GM12878 (cell line): Measurements from ENCODE around the gene HS6ST3. TPM values are rescaled to one million over a fixed set of nuclear protein-coding genes. Genes with fewer than 3 reads are reported as not detected.

Experiments
- ATAC-seq: fragments of 200-7000 bp; cut with Tn5 transposase; 3 replicates; pipeline ENCODE4 v1.9.1; 2020; ENCODE audit warnings: mild to moderate bottlenecking, moderate library complexity
- BruUV-seq: library from RNA; stranded (reverse); fragments of 400-500 nt; replicated peaks from 2 replicates; lab custom pipeline; 2021; lab: Mats Ljungman, UMichigan
- CTCF ChIA-PET: fragments of 300-600 bp; sonication (Branson Sonifier 250); formaldehyde crosslinking; extraction: SDS; loops from one replicate; lab custom pipeline; 2021; ENCODE audit warnings: inconsistent platforms; lab: Yijun Ruan, JAX
- POLR2A ChIA-PET: fragments of 350-600 bp; formaldehyde crosslinking; extraction: SDS; loops from one replicate; lab custom pipeline; 2021; ENCODE audit warnings: inconsistent platforms; lab: Charles Lee
- RAD21 ChIA-PET: fragments of 300-600 bp; sonication (Branson Sonifier 250); formaldehyde crosslinking; loops from one replicate; lab custom pipeline; 2023; ENCODE audit warnings: antibody characterized with exemption; ENCODE audit not compliant: unreplicated experiment; lab: Charles Lee
- SMC1A ChIA-PET: fragments of 300-600 bp; sonication (Branson Sonifier 250); formaldehyde crosslinking; loops from one replicate; lab custom pipeline; 2023; ENCODE audit not compliant: unreplicated experiment, uncharacterized antibody; lab: Charles Lee
- DNase-seq: peaks from one replicate; pipeline ENCODE4 v3.0.0-alpha.2; 2011; ENCODE audit warnings: low read depth, low spot score
- FAIRE-seq: peaks from 3 replicates; lab custom pipeline; 2011; peaks lifted over from hg19 to GRCh38; lab: Jason Lieb, UNC
- H2AFZ ChIP-seq: 2 replicates; pipeline ENCODE4 v1.6.0; 2011; ENCODE audit warnings: low read depth, low read length, control low read depth; ENCODE audit not compliant: control insufficient read depth
- H3K27ac ChIP-seq: 2 replicates; pipeline ENCODE4 v1.5.1; 2011; ENCODE audit warnings: control low read depth; ENCODE audit not compliant: control insufficient read depth, insufficient read depth
- H3K27me3 ChIP-seq, 2 experiments: replicated peaks in 1 of 2; 2 replicates each; pipeline versions ENCODE4 v1.6.0 to v1.6.1; 2011; ENCODE audit warnings: low read length in 1 of 2; ENCODE audit not compliant: control insufficient read depth in 2 of 2, insufficient read depth in 2 of 2
- H3K36me3 ChIP-seq, 2 experiments: 2 replicates each; pipeline ENCODE4 v1.5.1; 2011; ENCODE audit warnings: low read length in 1 of 2; ENCODE audit not compliant: control insufficient read depth in 2 of 2, insufficient read depth in 2 of 2
- H3K4me1 ChIP-seq: 2 replicates; pipeline ENCODE4 v1.6.1; 2011; ENCODE audit warnings: mild to moderate bottlenecking, low read length, moderate library complexity, mixed read lengths; ENCODE audit not compliant: control insufficient read depth, insufficient read depth
- H3K4me2 ChIP-seq: 2 replicates; pipeline ENCODE4 v1.6.0; 2011; ENCODE audit warnings: control low read depth; ENCODE audit not compliant: control insufficient read depth, insufficient read depth
- H3K4me3 ChIP-seq: fragments of 200-600 bp; sonication (generic); 2 replicates; pipeline ENCODE4 v1.5.1; 2016
- H3K79me2 ChIP-seq: 2 replicates; pipeline ENCODE4 v1.6.0; 2011; ENCODE audit warnings: low read length; ENCODE audit not compliant: control insufficient read depth, insufficient read depth
- H3K9ac ChIP-seq: 2 replicates; pipeline ENCODE4 v1.8.0; 2011; ENCODE audit warnings: low read length, control low read depth, mixed read lengths; ENCODE audit not compliant: control insufficient read depth, insufficient read depth
- H3K9me3 ChIP-seq: replicated peaks from 3 replicates; pipeline ENCODE4 v1.5.1; 2011; ENCODE audit warnings: mild to moderate bottlenecking, low read length; ENCODE audit not compliant: control insufficient read depth, insufficient read depth
- H4K20me1 ChIP-seq: 2 replicates; pipeline ENCODE4 v1.6.0; 2011; ENCODE audit not compliant: control insufficient read depth, insufficient read depth
- KAT2A ChIP-seq: conservative IDR thresholded peaks from 2 replicates; pipeline ENCODE4 v1.6.1; 2011; ENCODE audit warnings: low read depth, low read length; ENCODE audit not compliant: control insufficient read depth
- RAD21 ChIP-seq: IDR thresholded peaks from 2 replicates; pipeline ENCODE4 v1.6.1; 2011; ENCODE audit warnings: mild to moderate bottlenecking, low read depth, low read length, moderate library complexity; ENCODE audit not compliant: insufficient read depth
- RB1 ChIP-seq: fragments of 450-650 bp; formaldehyde crosslinking; IDR thresholded peaks from 2 replicates; pipeline ENCODE4 v1.6.1; 2017; ENCODE audit warnings: mild to moderate bottlenecking, borderline replicate concordance
- SUPT20H ChIP-seq: IDR thresholded peaks from 2 replicates; pipeline ENCODE4 v1.6.1; 2011; ENCODE audit warnings: low read depth, mild to moderate bottlenecking, low read length, moderate library complexity, borderline replicate concordance; ENCODE audit not compliant: control insufficient read depth
- ZNF217 ChIP-seq: fragments of 450-650 bp; IDR thresholded peaks from 2 replicates; pipeline ENCODE4 v1.6.1; 2017; ENCODE audit warnings: antibody characterized with exemption, mild to moderate bottlenecking
- WGBS: methylation state at CpG from one replicate; pipeline ENCODE4 v1.1.6; 2016; ENCODE audit warnings: low lambda C conversion rate; ENCODE audit not compliant: insufficient replicate concordance, insufficient coverage; ENCODE audit errors: missing lambda C conversion rate; 5-methylcytosine and 5-hydroxymethylcytosine counted together
- in situ Hi-C: fragments of 300-500 bp; cut with MboI; formaldehyde crosslinking; loops from 9 replicates; pipeline ENCODE4 v1.14.3; 2018; ENCODE audit warnings: mixed read lengths
- intact Hi-C: fragments of 100-400 bp; cut with micrococcal nuclease; formaldehyde crosslinking; loops from one replicate; pipeline ENCODE4 v1.14.2; 2022; ENCODE audit not compliant: unreplicated experiment
- polyA plus RNA-seq, 11 experiments: library from polyadenylated mRNA; depleted of rRNA in 4 of 11; unstranded in 6 of 11; stranded (reverse) in 5 of 11; fragments of >200 nt; fragmentation: Nextera tagmentation in 4 of 11; fragmentation: Illumina TruSeq in 1 of 11; extraction: Ambion mirVana in 4 of 11; extraction: Trizol in 1 of 11; gene quantifications; 1 replicate in 1 of 11; 2 replicates in 10 of 11; pipeline versions ENCODE4 v1.2.1 to v1.2.3, GENCODE V29; 2011 to 2016; ENCODE audit warnings: inconsistent platforms in 2 of 11, missing spikeins in 2 of 11, low read depth in 1 of 11
- total RNA-seq, 4 experiments: library from RNA; depleted of rRNA in 3 of 4; stranded (reverse); fragments of >200 nt in 3 of 4; fragmentation: Illumina TruSeq in 1 of 4; extraction: Trizol in 1 of 4; gene quantifications; 2 replicates each; pipeline versions ENCODE4 v1.2.1 to v1.2.3, GENCODE V29; 2013 to 2021
- TF ChIP-seq, protein P1 (sequence below), 3 experiments: IDR thresholded peaks in 2 of 3; conservative IDR thresholded peaks in 1 of 3; 2 replicates each; pipeline ENCODE4 v1.5.1; 2011; ENCODE audit warnings: low read depth in 3 of 3, low read length in 3 of 3, mild to moderate bottlenecking in 3 of 3, control low read depth in 2 of 3, moderate library complexity in 2 of 3, inconsistent platforms in 1 of 3, mixed read lengths in 1 of 3; ENCODE audit not compliant: control insufficient read depth in 2 of 3, insufficient read depth in 1 of 3; ENCODE audit errors: extremely low read depth in 1 of 3

HS6ST3 gene
- total and polyA plus RNA-seq, 10 of the 15 experiments (the other 5 are each of a cell fraction or from before 2014, with no cell fraction given) = under 0.01 to 2.9 TPM; not detected in 8

- intact Hi-C loops (no loop called here), in situ Hi-C loops (loop anchor here (10.0 kb wide), 1 partner anchor 797 kb away; no protein-coding TSS in a partner anchor)
- ChIA-PET SMC1A (interaction anchor here (1.6 kb wide), 1 partner anchor 11 kb away, joined by 4 read pairs; no protein-coding TSS in a partner anchor), RAD21 (no interaction called here), CTCF (no interaction called here), POLR2A (no interaction called here)
- H4K20me1 ChIP-seq = no peaks in the 10 kb centered on the region
- TF ChIP-seq SUPT20H = no peak
- FAIRE-seq (no peak), DNase-seq (no peak), ATAC-seq (no peak)
- H3K36me3 ChIP-seq = no peaks in the 10 kb centered on the region
- H3K4me3 ChIP-seq = no peak overlapping the region
- WGBS = 43% methylated on average over 9 of the region's 9 CpGs
- no TSS peak for BruUV-seq
- no peak overlapping the region for H3K27ac ChIP-seq
- H3K79me2 ChIP-seq = no peaks in the 10 kb centered on the region
- no peak overlapping the region; the same call in 1 of the 2 replicates for H3K4me2 ChIP-seq
- H2AFZ ChIP-seq = no peak overlapping the region
- H3K9me3 ChIP-seq = no peaks in the 10 kb centered on the region
- no peak overlapping the region for H3K9ac ChIP-seq
- no peaks in the 10 kb centered on the region for H3K4me1 ChIP-seq
- H3K27me3 ChIP-seq = no peaks in the 10 kb centered on the region
Observed at GRCh38 chr13:96821971-96822370, 732.1 kb downstream of the HS6ST3 start.

GRCh38 chr13:96822895-96823294, 733.0 kb downstream of the HS6ST3 start:
- in situ Hi-C loops = loop anchor here (10.0 kb wide), 1 partner anchor 798 kb away; no protein-coding TSS in a partner anchor
- DNase-seq (no peak), ATAC-seq (peak; percentile 76), FAIRE-seq (no peak)
- RAD21 ChIA-PET = no interaction called here
- TF ChIP-seq, protein P1, sequence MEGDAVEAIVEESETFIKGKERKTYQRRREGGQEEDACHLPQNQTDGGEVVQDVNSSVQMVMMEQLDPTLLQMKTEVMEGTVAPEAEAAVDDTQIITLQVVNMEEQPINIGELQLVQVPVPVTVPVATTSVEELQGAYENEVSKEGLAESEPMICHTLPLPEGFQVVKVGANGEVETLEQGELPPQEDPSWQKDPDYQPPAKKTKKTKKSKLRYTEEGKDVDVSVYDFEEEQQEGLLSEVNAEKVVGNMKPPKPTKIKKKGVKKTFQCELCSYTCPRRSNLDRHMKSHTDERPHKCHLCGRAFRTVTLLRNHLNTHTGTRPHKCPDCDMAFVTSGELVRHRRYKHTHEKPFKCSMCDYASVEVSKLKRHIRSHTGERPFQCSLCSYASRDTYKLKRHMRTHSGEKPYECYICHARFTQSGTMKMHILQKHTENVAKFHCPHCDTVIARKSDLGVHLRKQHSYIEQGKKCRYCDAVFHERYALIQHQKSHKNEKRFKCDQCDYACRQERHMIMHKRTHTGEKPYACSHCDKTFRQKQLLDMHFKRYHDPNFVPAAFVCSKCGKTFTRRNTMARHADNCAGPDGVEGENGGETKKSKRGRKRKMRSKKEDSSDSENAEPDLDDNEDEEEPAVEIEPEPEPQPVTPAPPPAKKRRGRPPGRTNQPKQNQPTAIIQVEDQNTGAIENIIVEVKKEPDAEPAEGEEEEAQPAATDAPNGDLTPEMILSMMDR (IDR thresholded peaks at IDR 0.05 in 2 of 3, conservative IDR thresholded peaks at IDR 0.05 in 1 of 3; ENCODE audit: control insufficient read depth in 2 of 3, extremely low read depth in 1 of 3, insufficient read depth in 1 of 3, low read depth in 3 of 3, low read length in 3 of 3) = peak; percentile 27 to 33 (median 33); a peak in 4 of 6 replicates
- TF ChIP-seq RAD21 (peak; percentile 21; the same call in 1 of the 2 replicates), ZNF217 (no peak), KAT2A (no peak), RB1 (no peak)
- H3K9me3 ChIP-seq = no peaks in the 10 kb centered on the region
- no peaks in the 10 kb centered on the region for H3K27me3 ChIP-seq
- POLR2A ChIA-PET = no interaction called here
- no peaks in the 10 kb centered on the region for H3K36me3 ChIP-seq
- CTCF ChIA-PET = no interaction called here
- no peaks in the 10 kb centered on the region for H4K20me1 ChIP-seq
- H3K4me1 ChIP-seq = no peaks in the 10 kb centered on the region
- SMC1A ChIA-PET = no interaction called here
- no peak overlapping the region for H2AFZ ChIP-seq
- no peak overlapping the region for H3K4me3 ChIP-seq
- no peak overlapping the region for H3K9ac ChIP-seq
- intact Hi-C loops = no loop called here
- no peak overlapping the region for H3K27ac ChIP-seq
- no peak overlapping the region for H3K4me2 ChIP-seq
- BruUV-seq = no TSS peak
- no peaks in the 10 kb centered on the region for H3K79me2 ChIP-seq
